Activated CD4-positive, alpha-beta T cell treated with anti-CD3 and anti-CD28 coated beads, Interleukin-2, amount 10 ng/mL, durations not matched to agents 24 days and 14 days (primary cell): ENCODE data around the gene NAALADL2. TPM values are rescaled to one million over a fixed set of nuclear protein-coding genes. Genes with fewer than 3 reads are reported as not detected.

Experiments
- DNase-seq: peaks from one replicate; pipeline ENCODE4 v3.0.0; 2022
- H3K27ac Mint-ChIP-seq: one replicate; pipeline ENCODE4 v1.8.0; 2022; ENCODE audit warnings: mild to moderate bottlenecking, mixed read lengths
- H3K27me3 Mint-ChIP-seq: one replicate; pipeline ENCODE4 v1.8.0; 2022; ENCODE audit warnings: mixed read lengths
- H3K36me3 Mint-ChIP-seq: one replicate; pipeline ENCODE4 v1.8.0; 2022; ENCODE audit warnings: low read depth, mild to moderate bottlenecking, mixed read lengths
- H3K4me1 Mint-ChIP-seq: one replicate; pipeline ENCODE4 v1.8.0; 2021; ENCODE audit warnings: mixed read lengths
- H3K4me3 Mint-ChIP-seq: one replicate; pipeline ENCODE4 v1.8.0; 2022; ENCODE audit warnings: mild to moderate bottlenecking, moderate library complexity, mixed read lengths
- H3K9me3 Mint-ChIP-seq: one replicate; pipeline ENCODE4 v1.8.0; 2021; ENCODE audit warnings: mixed read lengths
- intact Hi-C: fragments of 100-400 bp; cut with micrococcal nuclease; formaldehyde crosslinking; loops from one replicate; pipeline ENCODE4 v1.15.1; 2023
- total RNA-seq: library from RNA; stranded (reverse); gene quantifications from 2 replicates; pipeline ENCODE4 v1.2.3, GENCODE V29; 2022

Gene NAALADL2
- total RNA-seq, 1 donor from 2014 or later: not detected

- DNase-seq: no peak
- Mint-ChIP-seq H3K27me3 (no peaks in the 10 kb centered on the region), H3K9me3 (peaks cover 5% of the 10 kb centered on the region), H3K27ac (no peak overlapping the region), H3K4me3 (no peak overlapping the region), H3K36me3 (no peaks in the 10 kb centered on the region), H3K4me1 (no peaks in the 10 kb centered on the region)
- intact Hi-C loops: no loop called here
Observed at GRCh38 chr3:175852560-175852959, 993.4 kb downstream of the NAALADL2 start.

DNA sequence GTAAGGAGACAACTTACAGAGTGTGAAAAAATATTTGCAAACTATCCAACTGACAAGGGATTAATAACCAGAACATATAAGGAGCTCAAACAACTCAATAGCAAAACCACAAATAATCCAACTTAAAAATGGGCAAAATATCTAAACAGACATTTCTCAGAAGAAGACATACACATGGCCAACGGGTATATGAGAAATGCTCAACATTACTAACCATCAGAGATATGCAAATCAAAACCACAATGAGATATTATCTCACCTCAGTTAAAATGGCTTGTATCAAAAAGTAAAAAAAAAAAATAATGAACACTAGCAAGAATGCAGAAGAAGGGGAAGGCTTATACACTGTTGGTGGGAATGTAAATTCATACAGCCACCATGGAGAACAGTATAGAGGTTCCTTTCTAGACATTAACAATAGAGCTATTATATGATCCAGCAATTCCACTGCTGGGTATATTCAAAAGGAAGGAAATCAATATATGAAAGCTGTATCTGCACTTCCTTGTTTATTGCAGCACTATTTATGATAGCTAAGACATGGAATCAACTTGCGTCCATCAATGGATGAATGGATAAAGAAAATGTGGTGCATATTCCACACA, 998.6 kb downstream of the NAALADL2 start:
- DNase-seq: no peak
- Mint-ChIP-seq H3K27ac (no peak overlapping the region), H3K36me3 (no peaks in the 10 kb centered on the region), H3K4me1 (no peaks in the 10 kb centered on the region), H3K4me3 (no peak overlapping the region), H3K9me3 (peaks cover 5% of the 10 kb centered on the region), H3K27me3 (no peaks in the 10 kb centered on the region)
- intact Hi-C loops: no loop called here
